Ascending aorta (tissue), 2 donors: ENCODE results near the gene DCDC2. TPM values are rescaled to one million over a fixed set of nuclear protein-coding genes. Genes with fewer than 3 reads are reported as not detected.
"Not testable (repeated sequence)": the region's sequence is repeated elsewhere in the genome, so short reads cannot be mapped to it uniquely, and the experiment has no call there.

Experiments
- DNase-seq, 2 donors: peaks; one replicate each; pipeline ENCODE4 v3.0.0-alpha.2; 2019; ENCODE audit warnings: low spot score in 2 of 2
- H3K27ac ChIP-seq, 2 donors: fragments of 200-600 bp; sonication (generic); one replicate each; pipeline ENCODE4 v1.5.1; 2016 to 2017; ENCODE audit warnings: mild to moderate bottlenecking in 1 of 2
- H3K27me3 ChIP-seq: fragments of 200-600 bp; sonication (generic); one replicate; pipeline ENCODE4 v1.5.1; 2017
- H3K36me3 ChIP-seq, 2 donors: fragments of 200-600 bp; sonication (generic); one replicate each; pipeline ENCODE4 v1.5.1; 2016
- H3K4me1 ChIP-seq, 2 donors: fragments of 200-600 bp; sonication (generic); one replicate each; pipeline ENCODE4 v1.5.1; 2016 to 2017; ENCODE audit warnings: mild to moderate bottlenecking in 1 of 2
- H3K4me3 ChIP-seq, 2 donors: fragments of 200-600 bp; sonication (generic); one replicate each; pipeline ENCODE4 v1.5.1; 2016 to 2017; ENCODE audit warnings: mild to moderate bottlenecking in 1 of 2
- H3K9me3 ChIP-seq, 2 donors: fragments of 200-600 bp; sonication (generic); one replicate each; pipeline ENCODE4 v1.5.1; 2016
- CTCF ChIP-seq, 3 experiments: fragments of 200-600 bp in 2 of 3; fragments of 450-650 bp in 1 of 3; sonication (generic) in 2 of 3; IDR thresholded peaks; one replicate each; pipeline ENCODE4 v1.5.1; 2016 to 2019; ENCODE audit warnings: antibody characterized with exemption in 3 of 3, mild to moderate bottlenecking in 1 of 3, moderate library complexity in 1 of 3
- intact Hi-C: fragments of 100-400 bp; cut with DNase I; formaldehyde crosslinking; loops from one replicate; pipeline ENCODE4 v1.15.1; 2023
- total RNA-seq: library from RNA; depleted of rRNA; stranded (reverse); fragments of >200 nt; gene quantifications from one replicate; pipeline ENCODE4 v1.1.0, GENCODE V29; 2016

The DCDC2 gene
- total RNA-seq, 1 donor from 2014 or later = not detected

- no peaks in the 10 kb centered on the region for H3K36me3 ChIP-seq
- intact Hi-C loops = no loop called here
- DNase-seq = no peak
- H3K9me3 ChIP-seq = no peaks in the 10 kb centered on the region
- no peak overlapping the region for H3K27ac ChIP-seq
- H3K4me1 ChIP-seq = no peaks in the 10 kb centered on the region
- no peak for TF ChIP-seq CTCF (IDR thresholded peaks at IDR 0.05)
- H3K27me3 ChIP-seq = no peaks in the 10 kb centered on the region
- no peak overlapping the region for H3K4me3 ChIP-seq
These were observed 85.7 kb downstream of the DCDC2 start for GRCh38 chr6:24272148-24272547.

GRCh38 chr6:24270011-24270410, 87.8 kb downstream of the DCDC2 start:
- no peak for TF ChIP-seq CTCF (IDR thresholded peaks at IDR 0.05)
- Histone ChIP-seq H3K9me3 (no peaks in the 10 kb centered on the region), H3K36me3 (no peaks in the 10 kb centered on the region)

GRCh38 chr6:24258214-24258613, 99.6 kb downstream of the DCDC2 start:
- intact Hi-C loops, H3K9me3 ChIP-seq, DNase-seq, H3K36me3 ChIP-seq, H3K4me1 ChIP-seq, H3K4me3 ChIP-seq, H3K27ac ChIP-seq, H3K27me3 ChIP-seq: not testable (repeated sequence)

More at GRCh38 chr6:24270011-24270410, 87.8 kb downstream of the DCDC2 start:
- Histone ChIP-seq H3K4me1 (no peaks in the 10 kb centered on the region), H3K4me3 (no peak overlapping the region), H3K27me3 (no peaks in the 10 kb centered on the region), H3K27ac (no peak overlapping the region)
- intact Hi-C loops = no loop called here
- DNase-seq = no peak

- intact Hi-C loops = no loop called here
These were observed 100.6 kb downstream of the DCDC2 start for GRCh38 chr6:24257282-24257681.

GRCh38 chr6:24255676-24256075, 102.2 kb downstream of the DCDC2 start:
- peaks cover 0 to 8% of the 10 kb centered on the region in 2 donors for H3K9me3 ChIP-seq
- intact Hi-C loops = no loop called here
- no peak overlapping the region for H3K27ac ChIP-seq
- no peak overlapping the region for H3K4me3 ChIP-seq
- no peak for DNase-seq
- H3K4me1 ChIP-seq = no peaks in the 10 kb centered on the region
- TF ChIP-seq CTCF (IDR thresholded peaks at IDR 0.05) = no peak
- no peaks in the 10 kb centered on the region for H3K36me3 ChIP-seq
- H3K27me3 ChIP-seq = no peaks in the 10 kb centered on the region

More at GRCh38 chr6:24257282-24257681, 100.6 kb downstream of the DCDC2 start:
- no peak for DNase-seq
- no peak overlapping the region for H3K4me3 ChIP-seq
- TF ChIP-seq CTCF (IDR thresholded peaks at IDR 0.05) = no peak
- no peak overlapping the region for H3K27ac ChIP-seq
- H3K4me1 ChIP-seq = no peaks in the 10 kb centered on the region
- H3K36me3 ChIP-seq = no peaks in the 10 kb centered on the region
- H3K27me3 ChIP-seq = no peaks in the 10 kb centered on the region
- H3K9me3 ChIP-seq = peaks cover 0 to 8% of the 10 kb centered on the region in 2 donors

GRCh38 chr6:24253360-24253759, 104.5 kb downstream of the DCDC2 start:
- intact Hi-C loops = no loop called here
- no peak for DNase-seq
- TF ChIP-seq CTCF (IDR thresholded peaks at IDR 0.05) = no peak

More at GRCh38 chr6:24253360-24253759, 104.5 kb downstream of the DCDC2 start:
- Histone ChIP-seq H3K27ac (no peak overlapping the region), H3K4me3 (no peak overlapping the region), H3K27me3 (no peaks in the 10 kb centered on the region), H3K36me3 (no peaks in the 10 kb centered on the region), H3K9me3 (peaks cover 0 to 8% of the 10 kb centered on the region in 2 donors), H3K4me1 (no peaks in the 10 kb centered on the region)
